ENCODE data around the gene RPL13A.
A peak's percentile ranks its signal among the peaks of the same experiment; 100 is the strongest.

The RPL13A gene

GRCh38 chr19:49475191-49475917, 12.1 kb upstream of the RPL13A start:
- TF ChIP-seq CTCF (IDR thresholded peaks at IDR 0.05; ENCODE audit: extremely low read depth, missing control alignments), result no peak
- DNase-seq (ENCODE audit: low spot score), result no peak

GRCh38 chr19:49475995-49476880, 11.2 kb upstream of the RPL13A start:
- DNase-seq (ENCODE audit: low spot score), result peak; percentile 62

GRCh38 chr19:49479975-49480628, 7.3 kb upstream of the RPL13A start:
- DNase-seq (ENCODE audit: low spot score), result no peak
- no peak for TF ChIP-seq CTCF (IDR thresholded peaks at IDR 0.05; ENCODE audit: extremely low read depth, missing control alignments)

More at GRCh38 chr19:49475995-49476880, 11.2 kb upstream of the RPL13A start:
- TF ChIP-seq CTCF (IDR thresholded peaks at IDR 0.05; ENCODE audit: extremely low read depth, missing control alignments), result peak; percentile 55

- DNase-seq (ENCODE audit: low spot score), result no peak
- TF ChIP-seq CTCF (IDR thresholded peaks at IDR 0.05; ENCODE audit: extremely low read depth, missing control alignments), result no peak
Measured at GRCh38 chr19:49481020-49481683, 6.3 kb upstream of the RPL13A start.

GRCh38 chr19:49486232-49486631, 1.2 kb upstream of the RPL13A start:
- no peak for TF ChIP-seq CTCF (IDR thresholded peaks at IDR 0.05; ENCODE audit: extremely low read depth, missing control alignments)
- DNase-seq (ENCODE audit: low spot score), result no peak

GRCh38 chr19:49486710-49487276, 615 bp upstream of the RPL13A start:
- no peak for DNase-seq (ENCODE audit: low spot score)
- TF ChIP-seq CTCF (IDR thresholded peaks at IDR 0.05; ENCODE audit: extremely low read depth, missing control alignments), result no peak
